ENCODE results near the gene PTPN12.

Gene PTPN12

GRCh38 chr7:77674878-77675277, 137.8 kb downstream of the PTPN12 start:
- Histone ChIP-seq H3K4me3 (replicated peaks; ENCODE audit: insufficient read depth, low read length) (no peak overlapping the region), H3K27ac (replicated peaks) (no peak overlapping the region), H3K27me3 (ENCODE audit: insufficient read depth, poor library complexity, severe bottlenecking) (no peaks in the 10 kb centered on the region)
- DNase-seq (ENCODE audit: low read depth in 1 of 2, low spot score in 1 of 2), result no peak
- TF ChIP-seq CTCF (IDR thresholded peaks at IDR 0.05; ENCODE audit: insufficient read depth, low read length), result no peak
- TF ChIP-seq SPI1 (IDR thresholded peaks at IDR 0.05; ENCODE audit: borderline replicate concordance, low read depth), result no peak
- no peak for TF ChIP-seq POLR2AphosphoS5 (IDR thresholded peaks at IDR 0.05; ENCODE audit: low read depth)
- TF ChIP-seq GABPA (IDR thresholded peaks at IDR 0.05; ENCODE audit: low read depth), result no peak
- TF ChIP-seq REST (IDR thresholded peaks at IDR 0.05; ENCODE audit: insufficient replicate concordance, low read depth), result no peak

GRCh38 chr7:77679608-77680007, 142.5 kb downstream of the PTPN12 start:
- TF ChIP-seq SPI1 (IDR thresholded peaks at IDR 0.05; ENCODE audit: borderline replicate concordance, low read depth), result no peak
- TF ChIP-seq GABPA (IDR thresholded peaks at IDR 0.05; ENCODE audit: low read depth), result no peak
- Histone ChIP-seq H3K4me3 (replicated peaks; ENCODE audit: insufficient read depth, low read length) (no peak overlapping the region), H3K27ac (replicated peaks) (no peak overlapping the region), H3K27me3 (ENCODE audit: insufficient read depth, poor library complexity, severe bottlenecking) (no peaks in the 10 kb centered on the region)
- no peak for DNase-seq (ENCODE audit: low read depth in 1 of 2, low spot score in 1 of 2)

GRCh38 chr7:77680266-77680665, 143.2 kb downstream of the PTPN12 start:
- TF ChIP-seq REST (IDR thresholded peaks at IDR 0.05; ENCODE audit: insufficient replicate concordance, low read depth), result no peak
- TF ChIP-seq CTCF (IDR thresholded peaks at IDR 0.05; ENCODE audit: insufficient read depth, low read length), result no peak
- no peak for TF ChIP-seq SPI1 (IDR thresholded peaks at IDR 0.05; ENCODE audit: borderline replicate concordance, low read depth)
- TF ChIP-seq GABPA (IDR thresholded peaks at IDR 0.05; ENCODE audit: low read depth), result no peak
- TF ChIP-seq POLR2AphosphoS5 (IDR thresholded peaks at IDR 0.05; ENCODE audit: low read depth), result no peak
- Histone ChIP-seq H3K27me3 (ENCODE audit: insufficient read depth, poor library complexity, severe bottlenecking) (no peaks in the 10 kb centered on the region), H3K27ac (replicated peaks) (no peak overlapping the region), H3K4me3 (replicated peaks; ENCODE audit: insufficient read depth, low read length) (no peak overlapping the region)
- no peak for DNase-seq (ENCODE audit: low read depth in 1 of 2, low spot score in 1 of 2)

GRCh38 chr7:77684030-77684429, 146.9 kb downstream of the PTPN12 start:
- Histone ChIP-seq H3K27ac (replicated peaks) (no peak overlapping the region; the same call in 1 of the 2 replicates), H3K4me3 (replicated peaks; ENCODE audit: insufficient read depth, low read length) (no peak overlapping the region), H3K27me3 (ENCODE audit: insufficient read depth, poor library complexity, severe bottlenecking) (no peaks in the 10 kb centered on the region)
- no peak for TF ChIP-seq POLR2AphosphoS5 (IDR thresholded peaks at IDR 0.05; ENCODE audit: low read depth)
- no peak for DNase-seq (ENCODE audit: low read depth in 1 of 2, low spot score in 1 of 2)

GRCh38 chr7:77685233-77685632, 148.1 kb downstream of the PTPN12 start:
- H3K27ac ChIP-seq (replicated peaks), result peak overlapping the region; percentile 68
- no peak overlapping the region for H3K4me3 ChIP-seq (replicated peaks; ENCODE audit: insufficient read depth, low read length)
- DNase-seq (ENCODE audit: low read depth in 1 of 2, low spot score in 1 of 2), result peak in 1 of 2 experiments; percentile 70
- H3K27me3 ChIP-seq (ENCODE audit: insufficient read depth, poor library complexity, severe bottlenecking), result no peaks in the 10 kb centered on the region
- TF ChIP-seq SPI1 (IDR thresholded peaks at IDR 0.05; ENCODE audit: borderline replicate concordance, low read depth), result peak; percentile 43; the same call in 1 of the 2 replicates
- TF ChIP-seq CTCF (IDR thresholded peaks at IDR 0.05; ENCODE audit: insufficient read depth, low read length), result no peak
